DND-41 (cell line): Measurements from ENCODE around the gene NEDD9.

ENCODE experiments used
- ATAC-seq: fragments of 200-7000 bp; cut with Tn5 transposase; 3 replicates; pipeline ENCODE4 v1.9.1; 2021; ENCODE audit warnings: low read depth; ENCODE audit not compliant: insufficient read depth
- DNase-seq: peaks from one replicate; pipeline ENCODE4 v3.0.0-alpha.2; 2020
- H2AFZ ChIP-seq: 2 replicates; pipeline ENCODE4 v1.6.0; 2012; ENCODE audit warnings: low read depth, low read length
- H3K27ac ChIP-seq: 2 replicates; pipeline ENCODE4 v1.5.1; 2012; ENCODE audit warnings: low read length, inconsistent platforms
- H3K27me3 ChIP-seq: fragments of 200-600 bp; sonication (generic); 2 replicates; pipeline ENCODE4 v1.6.0; 2012; ENCODE audit warnings: low read length, mild to moderate bottlenecking, inconsistent platforms; ENCODE audit not compliant: insufficient read depth, poor library complexity
- H3K36me3 ChIP-seq: 2 replicates; pipeline ENCODE4 v1.5.1; 2012; ENCODE audit warnings: low read length, inconsistent platforms; ENCODE audit not compliant: insufficient read depth
- H3K4me1 ChIP-seq: 2 replicates; pipeline ENCODE4 v1.5.1; 2012; ENCODE audit warnings: mild to moderate bottlenecking, low read length; ENCODE audit not compliant: insufficient read depth
- H3K4me2 ChIP-seq: 2 replicates; pipeline ENCODE4 v1.6.0; 2012; ENCODE audit warnings: mild to moderate bottlenecking, moderate library complexity, low read length, inconsistent platforms; ENCODE audit not compliant: insufficient read depth
- H3K4me3 ChIP-seq, 2 experiments: fragments of 200-600 bp in 1 of 2; shearing (Covaris generic) in 1 of 2; 2 replicates each; pipeline ENCODE4 v1.5.1; 2012 to 2016; ENCODE audit warnings: inconsistent platforms in 2 of 2, low read length in 2 of 2, mild to moderate bottlenecking in 2 of 2, low read depth in 1 of 2, moderate library complexity in 1 of 2
- H3K79me2 ChIP-seq: 2 replicates; pipeline ENCODE4 v1.6.0; 2012; ENCODE audit warnings: low read length, inconsistent platforms; ENCODE audit not compliant: insufficient read depth
- H3K9ac ChIP-seq: 2 replicates; pipeline ENCODE4 v1.6.0; 2012; ENCODE audit warnings: low read depth, mild to moderate bottlenecking, inconsistent platforms, low read length, moderate library complexity
- H3K9me3 ChIP-seq: 2 replicates; pipeline ENCODE4 v1.5.1; 2012; ENCODE audit warnings: low read length, moderate library complexity, mild to moderate bottlenecking, inconsistent platforms; ENCODE audit not compliant: insufficient read depth, severe bottlenecking
- H4K20me1 ChIP-seq: 2 replicates; pipeline ENCODE4 v1.6.0; 2012; ENCODE audit warnings: low read length; ENCODE audit not compliant: insufficient read depth
- EZH2 ChIP-seq: IDR thresholded peaks from 3 replicates; pipeline ENCODE4 v1.6.1; 2012; ENCODE audit warnings: borderline replicate concordance, low read depth, mild to moderate bottlenecking, moderate library complexity, low read length, inconsistent platforms; ENCODE audit not compliant: severe bottlenecking
- TF ChIP-seq, protein P1 (sequence below): IDR thresholded peaks from 2 replicates; pipeline ENCODE4 v1.5.1; 2012; ENCODE audit warnings: borderline replicate concordance, low read length, moderate library complexity, mild to moderate bottlenecking; ENCODE audit not compliant: poor library complexity, severe bottlenecking; ENCODE audit errors: extremely low read depth

The NEDD9 gene

DNA sequence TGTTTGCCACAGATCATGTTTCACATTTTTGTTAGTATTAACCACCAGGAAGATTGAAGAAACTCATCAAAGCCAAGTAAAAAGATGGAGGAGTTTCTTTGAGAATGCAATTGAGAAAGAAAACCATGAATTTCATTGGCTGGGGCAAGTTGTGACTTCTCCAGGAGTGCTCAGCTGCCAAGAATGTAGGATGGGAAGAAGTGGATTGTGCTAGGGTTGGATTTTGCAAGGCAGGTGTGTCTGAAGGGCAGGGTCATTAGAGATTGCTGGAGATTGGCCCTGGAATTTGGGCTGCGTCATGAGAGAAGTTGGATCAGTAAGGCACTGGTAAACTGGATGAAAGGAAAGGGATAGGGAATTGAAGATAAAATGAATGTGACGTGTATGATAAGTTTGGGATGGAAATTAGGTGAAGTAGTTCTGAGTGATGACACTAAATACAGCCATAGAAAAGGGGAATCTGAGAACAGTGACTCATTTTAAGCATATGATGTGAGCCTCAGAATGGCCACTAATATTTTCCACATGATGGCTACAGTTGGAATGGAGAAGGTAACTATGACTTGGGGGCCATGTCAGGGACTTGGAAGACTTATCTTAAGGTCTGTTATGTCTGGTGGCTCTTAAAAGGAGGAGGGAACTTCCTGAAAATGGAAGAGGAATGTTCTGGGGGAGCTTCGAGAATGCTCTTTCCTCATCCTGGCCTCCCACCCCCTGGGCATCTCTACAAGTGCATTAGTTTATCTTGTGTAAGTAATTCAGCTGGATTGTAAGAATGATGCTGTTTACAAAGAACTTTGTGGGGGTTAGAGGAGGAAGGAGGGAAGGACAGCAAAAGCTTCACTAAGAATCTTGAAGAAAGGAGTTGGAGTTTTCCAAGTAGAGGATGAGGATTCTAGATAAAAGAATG is 93.2 kb downstream of the NEDD9 start:
- Histone ChIP-seq H3K27ac (no peak overlapping the region), H3K9ac (no peak overlapping the region), H2AFZ (no peak overlapping the region), H4K20me1 (no peaks in the 10 kb centered on the region; the same call in 1 of the 2 replicates), H3K79me2 (no peaks in the 10 kb centered on the region), H3K4me1 (no peaks in the 10 kb centered on the region), H3K9me3 (no peaks in the 10 kb centered on the region), H3K4me3 (no peak overlapping the region), H3K27me3 (no peaks in the 10 kb centered on the region), H3K36me3 (peaks cover 17% of the 10 kb centered on the region), H3K4me2 (no peak overlapping the region)
- TF ChIP-seq, protein P1, sequence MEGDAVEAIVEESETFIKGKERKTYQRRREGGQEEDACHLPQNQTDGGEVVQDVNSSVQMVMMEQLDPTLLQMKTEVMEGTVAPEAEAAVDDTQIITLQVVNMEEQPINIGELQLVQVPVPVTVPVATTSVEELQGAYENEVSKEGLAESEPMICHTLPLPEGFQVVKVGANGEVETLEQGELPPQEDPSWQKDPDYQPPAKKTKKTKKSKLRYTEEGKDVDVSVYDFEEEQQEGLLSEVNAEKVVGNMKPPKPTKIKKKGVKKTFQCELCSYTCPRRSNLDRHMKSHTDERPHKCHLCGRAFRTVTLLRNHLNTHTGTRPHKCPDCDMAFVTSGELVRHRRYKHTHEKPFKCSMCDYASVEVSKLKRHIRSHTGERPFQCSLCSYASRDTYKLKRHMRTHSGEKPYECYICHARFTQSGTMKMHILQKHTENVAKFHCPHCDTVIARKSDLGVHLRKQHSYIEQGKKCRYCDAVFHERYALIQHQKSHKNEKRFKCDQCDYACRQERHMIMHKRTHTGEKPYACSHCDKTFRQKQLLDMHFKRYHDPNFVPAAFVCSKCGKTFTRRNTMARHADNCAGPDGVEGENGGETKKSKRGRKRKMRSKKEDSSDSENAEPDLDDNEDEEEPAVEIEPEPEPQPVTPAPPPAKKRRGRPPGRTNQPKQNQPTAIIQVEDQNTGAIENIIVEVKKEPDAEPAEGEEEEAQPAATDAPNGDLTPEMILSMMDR = no peak
- no peak for TF ChIP-seq EZH2
- DNase-seq = no peak
- ATAC-seq = no peak

DNA sequence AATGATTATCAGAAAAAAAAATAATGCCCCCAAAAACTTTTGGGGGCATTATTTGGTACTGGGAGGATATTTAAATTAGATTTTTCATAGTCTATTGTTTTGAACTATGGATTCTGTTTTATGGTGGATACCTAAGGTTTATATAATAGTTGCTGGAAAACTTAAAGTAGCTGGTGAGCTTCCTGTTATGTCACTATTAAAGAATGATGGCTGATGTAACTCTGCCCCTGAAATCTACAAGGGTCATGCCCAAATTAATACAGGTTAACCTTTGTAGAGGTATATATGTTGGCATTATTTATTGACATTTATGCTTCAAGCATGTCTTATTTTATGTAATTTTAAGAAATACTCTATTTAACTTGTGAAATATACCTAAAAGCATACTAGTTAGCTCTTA is 95.7 kb downstream of the NEDD9 start:
- H4K20me1 ChIP-seq = peaks cover 4% of the 10 kb centered on the region; the same call in 1 of the 2 replicates

More for the DNA sequence above, 95.7 kb downstream of the NEDD9 start:
- no peaks in the 10 kb centered on the region for H3K4me1 ChIP-seq
- DNase-seq = no peak
- no peaks in the 10 kb centered on the region for H3K9me3 ChIP-seq
- H3K27ac ChIP-seq = no peak overlapping the region
- peaks cover 8% of the 10 kb centered on the region for H3K79me2 ChIP-seq
- H3K4me3 ChIP-seq = no peak overlapping the region
- no peak overlapping the region for H2AFZ ChIP-seq
- H3K4me2 ChIP-seq = no peak overlapping the region
- H3K9ac ChIP-seq = no peak overlapping the region
- H3K27me3 ChIP-seq = no peaks in the 10 kb centered on the region
- H3K36me3 ChIP-seq = peaks cover 18% of the 10 kb centered on the region
- no peak for ATAC-seq
- no peak for TF ChIP-seq EZH2
- TF ChIP-seq, protein P1 = no peak
